HepG2 (cell line): Measurements from ENCODE around the gene IFIT5. TPM values are rescaled to one million over a fixed set of nuclear protein-coding genes. Genes with fewer than 3 reads are reported as not detected.

Experiments used
- ATAC-seq: fragments of 200-7000 bp; cut with Tn5 transposase; 3 replicates; pipeline ENCODE4 v1.9.1; 2020; ENCODE audit warnings: mild to moderate bottlenecking, moderate library complexity
- BruUV-seq: library from RNA; stranded (reverse); fragments of 400-500 nt; replicated peaks from 2 replicates; lab custom pipeline; 2021; lab: Mats Ljungman, UMichigan
- CTCF ChIA-PET: fragments of 300-600 bp; formaldehyde crosslinking; extraction: SDS; loops from one replicate; lab custom pipeline; 2021; ENCODE audit warnings: low total read pairs, inconsistent platforms, low intra/inter-chr PET ratio; lab: Yijun Ruan, JAX
- POLR2A ChIA-PET: fragments of 350-600 bp; sonication (Branson Sonifier 250); formaldehyde crosslinking; loops from one replicate; lab custom pipeline; 2020; ENCODE audit warnings: antibody characterized with exemption, inconsistent platforms; lab: Yijun Ruan, JAX
- DNase-seq: peaks from one replicate; pipeline ENCODE4 v3.0.0-alpha.2; 2015; ENCODE audit warnings: low spot score
- FAIRE-seq: peaks from 3 replicates; lab custom pipeline; 2011; peaks lifted over from hg19 to GRCh38; lab: Jason Lieb, UNC
- H2AFZ ChIP-seq: one replicate; pipeline ENCODE4 v1.6.1; 2011; ENCODE audit warnings: low read length, inconsistent platforms
- H3K27ac ChIP-seq: fragments of 300-600 bp; 3 replicates; pipeline ENCODE4 v1.8.0; 2011; ENCODE audit warnings: mixed run types, mild to moderate bottlenecking, mixed read lengths, low read length, inconsistent platforms; ENCODE audit not compliant: insufficient read depth; ENCODE audit errors: extremely low read length
- H3K27me3 ChIP-seq, 2 experiments: fragments of 200-600 bp in 1 of 2; 2 replicates in 1 of 2; 3 replicates in 1 of 2; pipeline versions ENCODE4 v1.6.0 to v1.8.0; 2011; ENCODE audit warnings: low read length in 2 of 2, mild to moderate bottlenecking in 2 of 2, moderate library complexity in 2 of 2, inconsistent platforms in 1 of 2; ENCODE audit not compliant: insufficient read depth in 2 of 2, control insufficient read depth in 1 of 2
- H3K36me3 ChIP-seq, 2 experiments: fragments of 200-600 bp in 1 of 2; replicated peaks in 1 of 2; 2 replicates in 1 of 2; 3 replicates in 1 of 2; pipeline versions ENCODE4 v1.5.1 to v1.8.0; 2011; ENCODE audit warnings: low read length in 2 of 2, inconsistent platforms in 1 of 2; ENCODE audit not compliant: insufficient read depth in 2 of 2, control insufficient read depth in 1 of 2
- H3K4me1 ChIP-seq: 2 replicates; pipeline ENCODE4 v1.5.1; 2012; ENCODE audit warnings: low read length, inconsistent platforms; ENCODE audit not compliant: insufficient read depth
- H3K4me2 ChIP-seq: 2 replicates; pipeline ENCODE4 v1.6.0; 2011; ENCODE audit warnings: low read depth, low read length, inconsistent platforms
- H3K4me3 ChIP-seq, 3 experiments: fragments of 200-600 bp in 1 of 3; sonication (generic), shearing (Covaris generic) in 1 of 3; replicated peaks in 1 of 3; 2 replicates each; pipeline ENCODE4 v1.5.1; 2011 to 2016; ENCODE audit warnings: low read length in 3 of 3, inconsistent platforms in 2 of 3, low read depth in 2 of 3, mild to moderate bottlenecking in 2 of 3, control low read depth in 1 of 3, mixed read lengths in 1 of 3; ENCODE audit not compliant: insufficient read depth in 1 of 3
- H3K79me2 ChIP-seq: one replicate; pipeline ENCODE4 v1.6.1; 2011; ENCODE audit warnings: low read length, inconsistent platforms; ENCODE audit not compliant: insufficient read depth
- H3K9ac ChIP-seq: 2 replicates; pipeline ENCODE4 v1.6.0; 2011; ENCODE audit warnings: mild to moderate bottlenecking, low read depth, low read length, inconsistent platforms; ENCODE audit not compliant: insufficient read depth
- H3K9me3 ChIP-seq: 2 replicates; pipeline ENCODE4 v1.5.1; 2012; ENCODE audit warnings: mild to moderate bottlenecking, low read length
- H4K20me1 ChIP-seq: 2 replicates; pipeline ENCODE4 v1.6.0; 2011; ENCODE audit warnings: inconsistent platforms, mild to moderate bottlenecking, low read length, moderate library complexity; ENCODE audit not compliant: insufficient read depth
- HNRNPLL ChIP-seq: fragments of 200-400 bp; formaldehyde crosslinking; IDR thresholded peaks from 2 replicates; pipeline ENCODE4 v1.6.1; 2017; ENCODE audit warnings: mild to moderate bottlenecking, low read depth, low read length; ENCODE audit not compliant: poor library complexity, severe bottlenecking
- ZC3H4 ChIP-seq: sonication (generic); formaldehyde crosslinking; IDR thresholded peaks from 2 replicates; pipeline ENCODE4 v1.4.0; 2020; ENCODE audit warnings: missing genetic modification reagents, borderline replicate concordance
- ZKSCAN1 ChIP-seq: fragments of 150-350 bp; IDR thresholded peaks from 2 replicates; pipeline ENCODE4 v1.6.1; 2014; ENCODE audit warnings: low read length
- ZNF563 ChIP-seq: sonication (generic); formaldehyde crosslinking; IDR thresholded peaks from 2 replicates; pipeline ENCODE4 v1.8.0; 2022; ENCODE audit warnings: mild to moderate bottlenecking, moderate library complexity, missing genetic modification reagents
- WGBS: methylation state at CpG from one replicate; pipeline ENCODE4 v1.1.6; 2017; ENCODE audit warnings: low lambda C conversion rate; 5-methylcytosine and 5-hydroxymethylcytosine counted together
- in situ Hi-C: cut with HindIII; loops from 2 replicates; pipeline ENCODE4 v1.10.0; 2017; ENCODE audit warnings: low pct_unique_long_range_greater_than_20kb; ENCODE audit not compliant: extremely low pct_ligation_motif_present
- intact Hi-C: fragments of 100-400 bp; cut with micrococcal nuclease; formaldehyde crosslinking; loops from one replicate; pipeline ENCODE4 v1.10.0; 2022; ENCODE audit not compliant: unreplicated experiment
- polyA plus RNA-seq, 8 experiments: library from polyadenylated mRNA; depleted of rRNA in 3 of 8; stranded (reverse) in 7 of 8; unstranded in 1 of 8; fragments of >200 nt; fragmentation: Illumina TruSeq in 4 of 8; extraction: Trizol in 4 of 8; gene quantifications; 2 replicates each; pipeline versions ENCODE4 v1.2.1 to v1.2.3, GENCODE V29; 2011 to 2016; ENCODE audit warnings: low read depth in 4 of 8, missing spikeins in 1 of 8, mixed read lengths in 1 of 8; ENCODE audit not compliant: insufficient read depth in 1 of 8
- total RNA-seq, 5 experiments: library from RNA; depleted of rRNA; stranded (reverse); fragments of >200 nt; fragmentation: Illumina TruSeq; extraction: Trizol; gene quantifications; 2 replicates each; pipeline ENCODE4 v1.2.3, GENCODE V29; 2016; ENCODE audit warnings: low read depth in 1 of 5
- TF ChIP-seq, protein P1 (sequence below): sonication (generic); formaldehyde crosslinking; IDR thresholded peaks from 2 replicates; pipeline ENCODE4 v1.4.0; 2020; ENCODE audit warnings: mild to moderate bottlenecking, missing genetic modification reagents
- TF ChIP-seq, protein P2 (sequence below): sonication (generic); formaldehyde crosslinking; IDR thresholded peaks from 2 replicates; pipeline ENCODE4 v1.4.0; 2020; ENCODE audit warnings: mild to moderate bottlenecking, missing genetic modification reagents

The IFIT5 gene
- total and polyA plus RNA-seq, 2 of the 13 experiments (the other 11 are each of a cell fraction or from before 2014, with no cell fraction given) = 2.2 to 8.3 TPM

DNA sequence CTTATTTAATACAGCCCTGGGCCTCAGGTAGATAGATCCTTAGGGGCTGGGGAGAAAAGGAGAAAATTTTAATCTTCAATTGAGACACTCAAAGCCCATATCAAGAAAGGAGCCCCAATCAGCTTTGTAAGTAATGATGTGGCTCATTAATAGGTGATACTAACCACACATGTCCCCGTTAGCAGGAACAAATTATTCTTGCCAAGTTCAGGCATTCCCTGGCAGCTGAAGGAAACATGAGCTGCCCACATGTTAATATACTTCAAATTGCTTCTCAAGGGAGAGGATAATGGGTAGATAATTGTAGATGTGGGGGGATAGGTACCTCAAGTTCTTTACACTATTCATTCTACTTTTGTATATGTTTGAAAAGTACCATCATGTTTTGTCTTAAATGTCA lies 14.5 kb downstream of the IFIT5 start (continued):
- TF ChIP-seq, protein P1, sequence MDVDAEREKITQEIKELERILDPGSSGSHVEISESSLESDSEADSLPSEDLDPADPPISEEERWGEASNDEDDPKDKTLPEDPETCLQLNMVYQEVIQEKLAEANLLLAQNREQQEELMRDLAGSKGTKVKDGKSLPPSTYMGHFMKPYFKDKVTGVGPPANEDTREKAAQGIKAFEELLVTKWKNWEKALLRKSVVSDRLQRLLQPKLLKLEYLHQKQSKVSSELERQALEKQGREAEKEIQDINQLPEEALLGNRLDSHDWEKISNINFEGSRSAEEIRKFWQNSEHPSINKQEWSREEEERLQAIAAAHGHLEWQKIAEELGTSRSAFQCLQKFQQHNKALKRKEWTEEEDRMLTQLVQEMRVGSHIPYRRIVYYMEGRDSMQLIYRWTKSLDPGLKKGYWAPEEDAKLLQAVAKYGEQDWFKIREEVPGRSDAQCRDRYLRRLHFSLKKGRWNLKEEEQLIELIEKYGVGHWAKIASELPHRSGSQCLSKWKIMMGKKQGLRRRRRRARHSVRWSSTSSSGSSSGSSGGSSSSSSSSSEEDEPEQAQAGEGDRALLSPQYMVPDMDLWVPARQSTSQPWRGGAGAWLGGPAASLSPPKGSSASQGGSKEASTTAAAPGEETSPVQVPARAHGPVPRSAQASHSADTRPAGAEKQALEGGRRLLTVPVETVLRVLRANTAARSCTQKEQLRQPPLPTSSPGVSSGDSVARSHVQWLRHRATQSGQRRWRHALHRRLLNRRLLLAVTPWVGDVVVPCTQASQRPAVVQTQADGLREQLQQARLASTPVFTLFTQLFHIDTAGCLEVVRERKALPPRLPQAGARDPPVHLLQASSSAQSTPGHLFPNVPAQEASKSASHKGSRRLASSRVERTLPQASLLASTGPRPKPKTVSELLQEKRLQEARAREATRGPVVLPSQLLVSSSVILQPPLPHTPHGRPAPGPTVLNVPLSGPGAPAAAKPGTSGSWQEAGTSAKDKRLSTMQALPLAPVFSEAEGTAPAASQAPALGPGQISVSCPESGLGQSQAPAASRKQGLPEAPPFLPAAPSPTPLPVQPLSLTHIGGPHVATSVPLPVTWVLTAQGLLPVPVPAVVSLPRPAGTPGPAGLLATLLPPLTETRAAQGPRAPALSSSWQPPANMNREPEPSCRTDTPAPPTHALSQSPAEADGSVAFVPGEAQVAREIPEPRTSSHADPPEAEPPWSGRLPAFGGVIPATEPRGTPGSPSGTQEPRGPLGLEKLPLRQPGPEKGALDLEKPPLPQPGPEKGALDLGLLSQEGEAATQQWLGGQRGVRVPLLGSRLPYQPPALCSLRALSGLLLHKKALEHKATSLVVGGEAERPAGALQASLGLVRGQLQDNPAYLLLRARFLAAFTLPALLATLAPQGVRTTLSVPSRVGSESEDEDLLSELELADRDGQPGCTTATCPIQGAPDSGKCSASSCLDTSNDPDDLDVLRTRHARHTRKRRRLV = no peak

DNA sequence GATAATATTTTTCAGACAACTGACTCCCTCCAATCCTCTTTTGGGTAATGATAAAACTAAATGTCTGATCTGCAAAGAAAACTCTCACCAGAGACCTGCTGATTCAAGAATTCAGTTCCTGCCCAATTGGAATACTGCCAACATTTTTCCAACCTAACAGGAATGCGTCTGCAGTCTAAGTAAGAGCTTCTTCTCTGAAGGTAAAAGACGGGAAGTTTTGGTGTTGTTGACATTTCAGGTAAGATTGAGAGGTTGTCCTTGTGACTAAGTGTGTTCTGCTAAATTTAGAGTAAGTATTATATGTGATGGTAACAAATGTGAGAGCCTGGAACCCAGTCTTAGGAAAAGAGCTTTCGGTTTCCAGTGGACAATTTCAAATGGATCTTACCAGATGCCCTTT lies 17.6 kb downstream of the IFIT5 start:
- H3K36me3 ChIP-seq = no peaks in the 10 kb centered on the region
- peak; percentile 10 for DNase-seq
- WGBS = 32% methylated on average over 3 of the region's 3 CpGs
- no TSS peak for BruUV-seq
- H3K79me2 ChIP-seq = no peaks in the 10 kb centered on the region
- in situ Hi-C loops = no loop called here
- H3K9me3 ChIP-seq = no peaks in the 10 kb centered on the region
- intact Hi-C loops = no loop called here
- FAIRE-seq = no peak
- no peak overlapping the region for H3K4me3 ChIP-seq
- H3K4me2 ChIP-seq = no peak overlapping the region
- H3K4me1 ChIP-seq = no peaks in the 10 kb centered on the region
- TF ChIP-seq ZC3H4 (CRISPR knock-in tag) = no peak
- TF ChIP-seq, protein P2, sequence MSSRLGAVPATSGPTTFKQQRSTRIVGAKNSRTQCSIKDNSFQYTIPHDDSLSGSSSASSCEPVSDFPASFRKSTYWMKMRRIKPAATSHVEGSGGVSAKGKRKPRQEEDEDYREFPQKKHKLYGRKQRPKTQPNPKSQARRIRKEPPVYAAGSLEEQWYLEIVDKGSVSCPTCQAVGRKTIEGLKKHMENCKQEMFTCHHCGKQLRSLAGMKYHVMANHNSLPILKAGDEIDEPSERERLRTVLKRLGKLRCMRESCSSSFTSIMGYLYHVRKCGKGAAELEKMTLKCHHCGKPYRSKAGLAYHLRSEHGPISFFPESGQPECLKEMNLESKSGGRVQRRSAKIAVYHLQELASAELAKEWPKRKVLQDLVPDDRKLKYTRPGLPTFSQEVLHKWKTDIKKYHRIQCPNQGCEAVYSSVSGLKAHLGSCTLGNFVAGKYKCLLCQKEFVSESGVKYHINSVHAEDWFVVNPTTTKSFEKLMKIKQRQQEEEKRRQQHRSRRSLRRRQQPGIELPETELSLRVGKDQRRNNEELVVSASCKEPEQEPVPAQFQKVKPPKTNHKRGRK (CRISPR knock-in tag) = no peak
- no peak for TF ChIP-seq ZNF563 (CRISPR knock-in tag)
- TF ChIP-seq HNRNPLL = no peak
- TF ChIP-seq ZKSCAN1 = no peak
- ATAC-seq = no peak
- H2AFZ ChIP-seq = no peak overlapping the region
- H4K20me1 ChIP-seq = no peaks in the 10 kb centered on the region
- no peak overlapping the region for H3K9ac ChIP-seq
- ChIA-PET CTCF (no interaction called here), POLR2A (no interaction called here)
- no peak overlapping the region for H3K27ac ChIP-seq
- 0 out of 5 replicates have a peak, but pooled peaks cover 0 to 5% of the 10 kb centered on the region in 2 experiments for H3K27me3 ChIP-seq
